MCF 10A (cell line): ENCODE measurements around the gene ME3. TPM values are rescaled to one million over a fixed set of nuclear protein-coding genes. Genes with fewer than 3 reads are reported as not detected.

ENCODE experiments used
- BruUV-seq: library from RNA; stranded (reverse); fragments of 400-500 nt; replicated peaks from 2 replicates; lab custom pipeline; 2021; lab: Mats Ljungman, UMichigan
- CTCF ChIA-PET: fragments of 300-600 bp; sonication (Branson Sonifier 250); formaldehyde crosslinking; extraction: SDS; loops from one replicate; lab custom pipeline; 2021; ENCODE audit warnings: antibody characterized with exemption, inconsistent platforms; lab: Yijun Ruan, JAX
- POLR2A ChIA-PET: fragments of 300-600, 350-650 bp; sonication (Branson Sonifier 250); formaldehyde crosslinking; extraction: SDS; loops from one replicate; lab custom pipeline; 2020; ENCODE audit warnings: antibody characterized with exemption, inconsistent platforms; lab: Yijun Ruan, JAX
- DNase-seq: peaks from one replicate; pipeline ENCODE4 v3.0.0-alpha.2; 2018; ENCODE audit not compliant: unreplicated experiment
- H3K27ac Mint-ChIP-seq: one replicate; pipeline ENCODE4 v1.8.0; 2022; ENCODE audit warnings: mild to moderate bottlenecking, low read depth, mixed read lengths; ENCODE audit not compliant: unreplicated experiment
- H3K27me3 Mint-ChIP-seq: one replicate; pipeline ENCODE4 v1.8.0; 2022; ENCODE audit warnings: mixed read lengths; ENCODE audit not compliant: insufficient read depth, unreplicated experiment
- H3K36me3 Mint-ChIP-seq: one replicate; pipeline ENCODE4 v1.8.0; 2022; ENCODE audit warnings: mild to moderate bottlenecking, moderate library complexity, mixed read lengths; ENCODE audit not compliant: insufficient read depth, unreplicated experiment
- H3K4me1 Mint-ChIP-seq: one replicate; pipeline ENCODE4 v1.8.0; 2022; ENCODE audit warnings: mixed read lengths; ENCODE audit not compliant: insufficient read depth, unreplicated experiment
- H3K4me3 Mint-ChIP-seq: one replicate; pipeline ENCODE4 v1.8.0; 2022; ENCODE audit warnings: mild to moderate bottlenecking, moderate library complexity, mixed read lengths; ENCODE audit not compliant: unreplicated experiment
- H3K9me3 Mint-ChIP-seq: one replicate; pipeline ENCODE4 v1.8.0; 2022; ENCODE audit warnings: mixed read lengths; ENCODE audit not compliant: unreplicated experiment
- CTCF ChIP-seq: fragments of 200-600 bp; IDR thresholded peaks from one replicate; pipeline ENCODE4 v1.8.0; 2022; ENCODE audit warnings: antibody characterized with exemption, mild to moderate bottlenecking; ENCODE audit not compliant: unreplicated experiment
- intact Hi-C: fragments of 100-400 bp; cut with micrococcal nuclease; formaldehyde crosslinking; loops from 2 replicates; pipeline ENCODE4 v1.14.1; 2022
- total RNA-seq: library from RNA; stranded (reverse); gene quantifications from 2 replicates; pipeline ENCODE4 v1.2.3, GENCODE V29; 2022

The ME3 gene
- total RNA-seq, 1 experiment from 2014 or later: not detected

GRCh38 chr11:86639137-86639536, 33.3 kb downstream of the ME3 start:
- TF ChIP-seq CTCF: no peak
- no peaks in the 10 kb centered on the region for H3K36me3 Mint-ChIP-seq
- no peak overlapping the region for H3K27ac Mint-ChIP-seq
- intact Hi-C loops: no loop called here
- DNase-seq: no peak
- ChIA-PET CTCF (interaction anchor here (0.8 to 1.4 kb wide), 4 partner anchors 10 to 270 kb away, joined by 3 to 4 read pairs (median 3); no protein-coding TSS in a partner anchor), POLR2A (interaction anchor here (1.4 kb wide), 1 partner anchor 17 kb away, joined by 3 read pairs; no protein-coding TSS in a partner anchor)
- no peaks in the 10 kb centered on the region for H3K27me3 Mint-ChIP-seq
- H3K9me3 Mint-ChIP-seq: no peaks in the 10 kb centered on the region
- H3K4me1 Mint-ChIP-seq: no peaks in the 10 kb centered on the region
- no TSS peak for BruUV-seq
- no peak overlapping the region for H3K4me3 Mint-ChIP-seq

- Mint-ChIP-seq H3K4me3 (no peak overlapping the region), H3K27ac (no peak overlapping the region), H3K27me3 (no peaks in the 10 kb centered on the region), H3K9me3 (no peaks in the 10 kb centered on the region), H3K36me3 (no peaks in the 10 kb centered on the region), H3K4me1 (no peaks in the 10 kb centered on the region)
- CTCF ChIA-PET: interaction anchor here (0.8 to 1.4 kb wide), 3 partner anchors 10 to 269 kb away, joined by 3 to 4 read pairs (median 3); no protein-coding TSS in a partner anchor
- no peak for TF ChIP-seq CTCF
- POLR2A ChIA-PET: interaction anchor here (1.4 kb wide), 1 partner anchor 17 kb away, joined by 3 read pairs; no protein-coding TSS in a partner anchor
- BruUV-seq: no TSS peak
- no peak for DNase-seq
- intact Hi-C loops: no loop called here
Measured at GRCh38 chr11:86638673-86639072, 33.7 kb downstream of the ME3 start.

DNA sequence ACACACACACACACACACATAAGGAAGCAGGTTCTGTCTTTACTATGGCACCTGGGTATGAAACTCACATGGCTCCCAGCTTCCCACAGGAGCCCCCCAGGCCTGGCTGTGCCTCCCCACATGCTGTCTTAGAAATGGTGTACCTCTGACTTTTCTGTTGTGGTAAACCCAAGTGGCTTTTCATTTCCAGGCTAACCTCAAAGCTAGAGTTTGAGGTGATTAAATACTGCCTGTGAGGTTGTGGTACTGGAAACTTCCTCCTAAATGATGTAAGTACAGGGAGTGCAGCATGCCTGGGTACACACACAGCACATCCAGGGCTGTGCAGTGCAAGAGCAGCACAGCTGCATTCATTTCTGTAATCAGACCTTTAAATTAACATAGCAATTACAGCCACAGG, 34.4 kb downstream of the ME3 start:
- no peaks in the 10 kb centered on the region for H3K4me1 Mint-ChIP-seq
- H3K27ac Mint-ChIP-seq: no peak overlapping the region
- DNase-seq: no peak
- ChIA-PET CTCF (interaction anchor here (0.9 to 1.4 kb wide), 4 partner anchors 9 to 181 kb away, joined by 3 to 4 read pairs (median 3); no protein-coding TSS in a partner anchor), POLR2A (interaction anchor here (1.4 kb wide), 1 partner anchor 16 kb away, joined by 3 read pairs; no protein-coding TSS in a partner anchor)
- H3K9me3 Mint-ChIP-seq: no peaks in the 10 kb centered on the region
- intact Hi-C loops: no loop called here
- no peak overlapping the region for H3K4me3 Mint-ChIP-seq
- no peaks in the 10 kb centered on the region for H3K36me3 Mint-ChIP-seq
- no TSS peak for BruUV-seq
- no peaks in the 10 kb centered on the region for H3K27me3 Mint-ChIP-seq
- TF ChIP-seq CTCF: no peak

- Mint-ChIP-seq H3K9me3 (no peaks in the 10 kb centered on the region), H3K4me3 (no peak overlapping the region), H3K4me1 (peaks cover 5% of the 10 kb centered on the region), H3K27ac (no peak overlapping the region), H3K27me3 (no peaks in the 10 kb centered on the region), H3K36me3 (no peaks in the 10 kb centered on the region)
- no peak for DNase-seq
- ChIA-PET POLR2A (no interaction called here), CTCF (interaction anchor here (0.6 to 0.7 kb wide), 3 partner anchors 28 to 151 kb away, joined by 3 to 5 read pairs (median 3); no protein-coding TSS in a partner anchor)
- intact Hi-C loops: no loop called here
- no peak for TF ChIP-seq CTCF
- no TSS peak for BruUV-seq
Measured at GRCh38 chr11:86636275-86636674, 36.1 kb downstream of the ME3 start.
